PC-3 (cell line): ENCODE data around the gene ZFP69B. TPM values are rescaled to one million over a fixed set of nuclear protein-coding genes. Genes with fewer than 3 reads are reported as not detected.
A peak's percentile ranks its signal among the peaks of the same experiment; 100 is the strongest.
"Not testable (repeated sequence)": the region's sequence is repeated elsewhere in the genome, so short reads cannot be mapped to it uniquely, and the experiment has no call there.

Experiments used
- ATAC-seq: fragments of 200-7000 bp; cut with Tn5 transposase; 2 replicates; pipeline ENCODE4 v1.9.1; 2020; ENCODE audit warnings: mild to moderate bottlenecking, moderate library complexity
- BruUV-seq: library from RNA; stranded (reverse); fragments of 400-500 nt; replicated peaks from 2 replicates; lab custom pipeline; 2021; lab: Mats Ljungman, UMichigan
- CTCF ChIA-PET: fragments of 300-600 bp; sonication (Branson Sonifier 250); formaldehyde crosslinking; loops from one replicate; lab custom pipeline; 2022; ENCODE audit warnings: antibody characterized with exemption; lab: Charles Lee
- POLR2A ChIA-PET: fragments of 300-600 bp; sonication (Branson Sonifier 250); formaldehyde crosslinking; loops from one replicate; lab custom pipeline; 2022; ENCODE audit warnings: antibody characterized with exemption; ENCODE audit not compliant: unreplicated experiment; lab: Charles Lee
- DNase-seq: peaks from one replicate; pipeline ENCODE4 v3.0.0-alpha.2; 2015
- H2AFZ ChIP-seq: fragments of 300-600 bp; sonication (generic); 2 replicates; pipeline ENCODE4 v1.6.0; 2016; ENCODE audit warnings: antibody characterized with exemption, low read length
- H3F3A ChIP-seq: fragments of 300-600 bp; sonication (generic); one replicate; pipeline ENCODE4 v1.6.0; 2017; ENCODE audit warnings: antibody characterized with exemption, low read length, control low read depth, mild to moderate bottlenecking; ENCODE audit not compliant: unreplicated experiment
- H3K27ac ChIP-seq: fragments of 300-600 bp; sonication (generic); 2 replicates; pipeline ENCODE4 v1.5.1; 2016; ENCODE audit warnings: mild to moderate bottlenecking, low read length
- H3K27me3 ChIP-seq: fragments of 300-600 bp; sonication (generic); 2 replicates; pipeline ENCODE4 v1.6.1; 2016; ENCODE audit warnings: low read length, mixed read lengths
- H3K36me3 ChIP-seq: fragments of 300-600 bp; sonication (generic); 2 replicates; pipeline ENCODE4 v1.6.1; 2016; ENCODE audit warnings: low read depth, mixed run types, low read length, mixed read lengths
- H3K4me1 ChIP-seq: fragments of 300-600 bp; sonication (generic); 2 replicates; pipeline ENCODE4 v1.5.1; 2016; ENCODE audit warnings: low read length; ENCODE audit not compliant: insufficient read depth
- H3K4me2 ChIP-seq: fragments of 300-600 bp; sonication (generic); 2 replicates; pipeline ENCODE4 v1.6.0; 2016; ENCODE audit warnings: low read length
- H3K4me3 ChIP-seq: fragments of 300-600 bp; sonication (generic); 2 replicates; pipeline ENCODE4 v1.5.1; 2016; ENCODE audit warnings: mild to moderate bottlenecking, low read length, mixed read lengths
- H3K79me2 ChIP-seq: fragments of 300-600 bp; sonication (generic); 2 replicates; pipeline ENCODE4 v1.6.1; 2017; ENCODE audit warnings: low read length, mixed read lengths
- H3K9ac ChIP-seq: fragments of 300-600 bp; sonication (generic); 2 replicates; pipeline ENCODE4 v1.6.0; 2016; ENCODE audit warnings: mild to moderate bottlenecking, low read length
- H3K9me2 ChIP-seq: fragments of 300-600 bp; sonication (generic); replicated peaks from 2 replicates; pipeline ENCODE4 v1.6.1; 2016; ENCODE audit warnings: mixed run types, low read length, mixed read lengths
- H3K9me3 ChIP-seq: fragments of 300-600 bp; sonication (generic); 2 replicates; pipeline ENCODE4 v1.6.1; 2016; ENCODE audit warnings: low read length, mixed read lengths
- H4K20me1 ChIP-seq: fragments of 300-600 bp; sonication (generic); 2 replicates; pipeline ENCODE4 v1.6.1; 2016; ENCODE audit warnings: low read length, mixed read lengths
- CTCF ChIP-seq: fragments of 300-600 bp; sonication (generic); conservative IDR thresholded peaks from 2 replicates; pipeline ENCODE4 v1.5.1; 2017; ENCODE audit warnings: antibody characterized with exemption, low read depth, mild to moderate bottlenecking, low read length
- EZH2 ChIP-seq: fragments of 300-600 bp; sonication (generic); IDR thresholded peaks from one replicate; pipeline ENCODE4 v1.6.1; 2017; ENCODE audit warnings: antibody characterized with exemption, mild to moderate bottlenecking, low read length; ENCODE audit not compliant: unreplicated experiment
- EZH2phosphoT487 ChIP-seq: fragments of 300-600 bp; sonication (generic); IDR thresholded peaks from 2 replicates; pipeline ENCODE4 v1.6.1; 2018; ENCODE audit warnings: mild to moderate bottlenecking, antibody characterized with exemption, low read length, borderline replicate concordance
- intact Hi-C: fragments of 100-400 bp; cut with micrococcal nuclease; formaldehyde crosslinking; loops from 2 replicates; pipeline ENCODE4 v1.9.0; 2023
- total RNA-seq: library from RNA; depleted of rRNA; stranded (reverse); fragments of >200 nt; gene quantifications from 2 replicates; pipeline ENCODE4 v1.2.3, GENCODE V29; 2014

The ZFP69B gene
- total RNA-seq, 1 experiment from 2014 or later = 2.5 TPM

- ChIA-PET POLR2A (no interaction called here), CTCF (no interaction called here)
- no peaks in the 10 kb centered on the region for H3K79me2 ChIP-seq
- BruUV-seq = no TSS peak
- no peaks in the 10 kb centered on the region for H4K20me1 ChIP-seq
- TF ChIP-seq CTCF (no peak), EZH2phosphoT487 (no peak), EZH2 (no peak)
- no peak overlapping the region for H3K27ac ChIP-seq
- peaks cover 26% of the 10 kb centered on the region for H3K9me3 ChIP-seq
- ATAC-seq (no peak), DNase-seq (no peak)
- no peaks in the 10 kb centered on the region; the same call in 1 of the 2 replicates for H3K36me3 ChIP-seq
- H3F3A ChIP-seq = no peaks in the 10 kb centered on the region
- intact Hi-C loops = no loop called here
- no peak overlapping the region for H3K4me3 ChIP-seq
- no peaks in the 10 kb centered on the region for H3K4me1 ChIP-seq
- no peaks in the 10 kb centered on the region for H3K9me2 ChIP-seq
- no peak overlapping the region for H3K9ac ChIP-seq
- no peaks in the 10 kb centered on the region for H3K27me3 ChIP-seq
- no peak overlapping the region for H3K4me2 ChIP-seq
- H2AFZ ChIP-seq = no peak overlapping the region
Measured at GRCh38 chr1:40479156-40479555, 28.9 kb downstream of the ZFP69B start.

GRCh38 chr1:40495315-40495903 lies 45.1 kb downstream of the ZFP69B start:
- CTCF ChIA-PET = no interaction called here
- no peak for DNase-seq

GRCh38 chr1:40502651-40503050 lies 52.4 kb downstream of the ZFP69B start:
- H3K79me2 ChIP-seq, H3F3A ChIP-seq, H2AFZ ChIP-seq, H3K27ac ChIP-seq, H3K4me3 ChIP-seq, POLR2A ChIA-PET, H3K4me2 ChIP-seq, H3K9me2 ChIP-seq, H4K20me1 ChIP-seq, H3K9ac ChIP-seq, H3K4me1 ChIP-seq, H3K36me3 ChIP-seq, DNase-seq, CTCF ChIA-PET, ATAC-seq, H3K27me3 ChIP-seq, intact Hi-C loops, BruUV-seq: not testable (repeated sequence)
- peaks cover 20% of the 10 kb centered on the region for H3K9me3 ChIP-seq

More at GRCh38 chr1:40495315-40495903, 45.1 kb downstream of the ZFP69B start:
- TF ChIP-seq EZH2phosphoT487 = no peak
- no peaks in the 10 kb centered on the region for H4K20me1 ChIP-seq
- H3K9me2 ChIP-seq = no peaks in the 10 kb centered on the region
- POLR2A ChIA-PET = no interaction called here
- no peak for ATAC-seq
- H3K4me2 ChIP-seq = no peak overlapping the region
- no peaks in the 10 kb centered on the region for H3K4me1 ChIP-seq
- no peak overlapping the region for H2AFZ ChIP-seq
- peaks cover 18% of the 10 kb centered on the region for H3K36me3 ChIP-seq
- intact Hi-C loops = no loop called here
- BruUV-seq = no TSS peak
- H3K4me3 ChIP-seq = no peak overlapping the region
- no peak overlapping the region for H3K27ac ChIP-seq
- peaks cover 45% of the 10 kb centered on the region for H3K9me3 ChIP-seq
- no peaks in the 10 kb centered on the region for H3K27me3 ChIP-seq
- no peaks in the 10 kb centered on the region for H3K79me2 ChIP-seq
- no peaks in the 10 kb centered on the region for H3F3A ChIP-seq
- no peak overlapping the region for H3K9ac ChIP-seq

GRCh38 chr1:40507973-40508372 lies 57.7 kb downstream of the ZFP69B start:
- no peaks in the 10 kb centered on the region; the same call in 1 of the 2 replicates for H3K36me3 ChIP-seq
- peak overlapping the region; percentile 80 for H3K4me2 ChIP-seq
- intact Hi-C loops = no loop called here
- peak overlapping the region; percentile 95 for H2AFZ ChIP-seq
- H3F3A ChIP-seq = no peaks in the 10 kb centered on the region
- H3K9ac ChIP-seq = peak overlapping the region; percentile 67; the same call in 1 of the 2 replicates
- DNase-seq (no peak), ATAC-seq (no peak)
- POLR2A ChIA-PET = no interaction called here
- no peaks in the 10 kb centered on the region for H3K27me3 ChIP-seq
- H3K27ac ChIP-seq = no peak overlapping the region
- H3K9me3 ChIP-seq = peaks cover 12% of the 10 kb centered on the region
- peak overlapping the region; percentile 66 for H3K4me3 ChIP-seq
- no peaks in the 10 kb centered on the region for H3K4me1 ChIP-seq
- no peaks in the 10 kb centered on the region for H4K20me1 ChIP-seq
- CTCF ChIA-PET = no interaction called here
- TF ChIP-seq CTCF = no peak
- TF ChIP-seq EZH2 = no peak
- TF ChIP-seq EZH2phosphoT487 = no peak
- BruUV-seq = TSS peak; percentile 81
- H3K79me2 ChIP-seq = no peaks in the 10 kb centered on the region
- no peaks in the 10 kb centered on the region for H3K9me2 ChIP-seq
